Activated T-cell treated with anti-CD3 and anti-CD28 coated beads, Interleukin-2, amount 50 U/mL, for 1 hour (primary cell): ENCODE data around the gene NKAIN2.

Experiments used
- DNase-seq: peaks from one replicate; pipeline ENCODE4 v3.0.0-alpha.2; 2020

The NKAIN2 gene

GRCh38 chr6:124040655-124041054, 237.0 kb downstream of the NKAIN2 start:
- no peak for DNase-seq

GRCh38 chr6:124052120-124052519, 248.5 kb downstream of the NKAIN2 start:
- no peak for DNase-seq

DNA sequence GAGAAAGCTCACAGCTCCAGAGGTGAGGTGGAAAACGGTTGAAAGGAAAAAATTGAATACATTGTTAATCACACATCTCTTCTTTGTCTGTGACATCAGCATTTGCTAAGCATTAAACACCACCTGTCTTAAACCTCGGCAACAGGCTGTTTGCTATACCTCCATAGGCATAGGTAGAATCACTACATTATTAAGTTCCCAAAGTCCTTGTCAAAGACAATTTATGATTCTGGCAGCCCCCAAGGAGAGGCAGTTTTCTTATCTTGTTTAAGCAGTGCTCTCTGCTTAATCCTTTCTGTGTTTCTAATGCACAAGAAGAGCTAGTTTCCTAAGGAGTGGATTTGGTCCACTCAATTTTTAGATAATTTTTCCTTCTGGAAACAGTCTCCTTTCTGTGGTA, 249.7 kb downstream of the NKAIN2 start:
- DNase-seq: no peak

DNA sequence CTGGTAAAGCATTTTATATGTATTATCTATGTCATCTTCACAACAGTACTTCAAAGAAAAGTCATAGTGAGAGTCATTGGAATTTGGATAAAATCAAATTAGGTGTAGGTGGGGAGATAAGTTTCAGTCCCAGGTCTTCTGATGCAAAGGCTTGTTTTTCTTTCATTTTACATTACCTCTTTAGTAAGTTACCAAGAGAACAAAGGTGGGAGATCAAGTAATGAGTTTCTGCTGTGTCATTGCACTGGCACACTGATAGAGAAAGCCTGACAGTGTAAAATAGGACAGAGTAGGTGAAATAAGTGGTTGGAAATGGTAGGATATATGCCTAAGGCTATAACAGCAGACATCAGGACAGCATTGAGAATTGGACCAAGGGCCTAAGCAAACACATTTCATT, 250.4 kb downstream of the NKAIN2 start:
- no peak for DNase-seq

DNA sequence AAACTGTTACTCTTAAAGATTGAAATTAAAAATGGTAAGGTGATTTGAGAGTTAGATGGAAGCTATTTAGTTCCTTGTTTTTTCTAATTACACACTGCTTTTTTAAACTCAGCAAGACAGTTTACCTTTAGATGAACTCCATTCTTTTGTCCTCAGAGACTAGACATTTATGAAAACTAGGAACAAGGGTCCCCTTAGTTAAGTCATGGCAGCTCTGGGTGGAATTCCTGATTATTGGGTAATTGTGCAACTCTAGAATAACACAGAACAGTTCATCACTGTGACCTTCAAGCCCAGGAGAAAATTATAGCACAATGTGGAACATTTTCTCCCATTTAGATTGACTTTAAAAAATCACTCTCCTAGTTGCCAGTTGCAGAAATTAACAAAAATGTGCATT, 251.7 kb downstream of the NKAIN2 start:
- no peak for DNase-seq

DNA sequence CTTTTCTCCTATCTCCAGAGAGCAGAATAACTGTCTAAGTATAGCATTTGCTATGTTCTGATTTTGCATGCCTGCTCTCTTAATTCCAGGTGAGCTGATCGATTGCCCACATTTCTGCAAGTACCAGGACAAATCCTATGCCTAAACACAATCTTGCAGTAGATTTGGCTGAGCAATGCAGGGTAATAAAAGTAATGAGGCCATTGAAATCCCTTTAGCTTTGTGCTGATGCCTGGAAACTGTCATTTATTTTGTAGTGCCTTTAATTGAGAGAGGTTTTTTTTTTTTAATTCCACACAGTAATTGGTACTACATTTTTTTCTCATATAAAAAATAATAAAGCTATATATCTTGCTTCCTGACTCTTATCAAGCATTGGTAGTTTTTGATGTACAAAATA, 252.3 kb downstream of the NKAIN2 start:
- DNase-seq: no peak

DNA sequence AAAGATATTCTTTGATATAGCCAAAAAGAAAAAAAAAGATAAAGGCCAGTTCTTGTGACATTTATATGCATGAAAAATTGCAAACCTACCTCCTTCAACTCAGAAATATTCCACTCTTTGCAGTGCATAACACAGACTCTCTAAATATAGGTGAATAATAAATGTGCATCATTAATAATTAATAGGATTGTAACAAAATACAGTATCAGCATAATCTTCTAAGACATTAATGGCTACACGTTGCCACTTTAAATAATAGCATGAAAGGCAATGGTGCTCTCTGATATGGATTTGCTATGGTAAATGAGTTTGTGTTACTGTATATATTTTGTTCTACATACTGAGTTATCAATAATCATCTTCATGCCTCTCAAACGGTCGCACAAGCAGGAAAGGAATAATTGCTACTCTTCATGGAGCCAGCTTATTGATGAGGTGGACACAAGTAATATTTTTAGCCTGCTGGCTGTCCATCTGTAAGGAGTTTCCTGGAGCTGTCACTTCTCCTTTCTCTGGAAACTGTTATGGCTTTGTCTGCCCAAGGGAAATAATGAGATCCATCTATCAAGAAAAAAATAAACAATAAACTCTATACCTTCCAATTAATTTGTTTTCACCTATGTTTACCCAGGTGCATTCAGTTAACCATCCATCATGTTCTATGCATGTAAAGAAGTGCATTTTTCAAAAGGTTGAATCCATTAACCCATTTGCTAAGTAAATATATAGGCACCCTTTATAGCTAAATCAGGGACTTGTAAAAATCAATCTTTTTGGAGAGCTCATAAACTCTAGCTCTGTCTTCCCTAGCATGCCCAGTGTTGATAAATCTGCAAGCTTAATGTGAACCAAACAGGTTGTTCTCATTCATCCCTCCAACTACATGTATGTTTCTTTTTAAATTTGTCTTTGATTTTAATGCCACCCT, 253.0 kb downstream of the NKAIN2 start:
- DNase-seq: no peak

DNA sequence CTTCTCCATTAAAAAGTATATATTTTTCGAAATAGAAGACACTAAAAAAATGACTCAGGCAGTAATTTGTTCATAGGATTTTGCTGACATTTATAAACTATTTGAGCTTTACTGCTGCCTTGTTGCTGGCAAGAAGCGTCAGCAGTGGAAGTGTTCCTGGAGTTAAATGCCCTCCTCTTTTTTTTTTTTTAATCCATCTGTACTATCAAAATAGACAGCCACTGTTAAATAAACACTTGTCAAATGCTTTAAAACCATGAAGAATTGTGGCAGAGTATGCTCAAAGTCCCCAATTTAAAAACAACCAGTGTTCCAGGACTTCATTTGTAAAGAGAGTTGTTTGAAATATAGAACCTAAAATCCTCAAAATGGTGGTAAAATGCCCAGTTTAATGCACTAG, 253.8 kb downstream of the NKAIN2 start:
- no peak for DNase-seq

GRCh38 chr6:124064317-124065113, 260.9 kb downstream of the NKAIN2 start:
- no peak for DNase-seq

- DNase-seq: no peak
Measured at GRCh38 chr6:124066269-124066668, 262.6 kb downstream of the NKAIN2 start.

DNA sequence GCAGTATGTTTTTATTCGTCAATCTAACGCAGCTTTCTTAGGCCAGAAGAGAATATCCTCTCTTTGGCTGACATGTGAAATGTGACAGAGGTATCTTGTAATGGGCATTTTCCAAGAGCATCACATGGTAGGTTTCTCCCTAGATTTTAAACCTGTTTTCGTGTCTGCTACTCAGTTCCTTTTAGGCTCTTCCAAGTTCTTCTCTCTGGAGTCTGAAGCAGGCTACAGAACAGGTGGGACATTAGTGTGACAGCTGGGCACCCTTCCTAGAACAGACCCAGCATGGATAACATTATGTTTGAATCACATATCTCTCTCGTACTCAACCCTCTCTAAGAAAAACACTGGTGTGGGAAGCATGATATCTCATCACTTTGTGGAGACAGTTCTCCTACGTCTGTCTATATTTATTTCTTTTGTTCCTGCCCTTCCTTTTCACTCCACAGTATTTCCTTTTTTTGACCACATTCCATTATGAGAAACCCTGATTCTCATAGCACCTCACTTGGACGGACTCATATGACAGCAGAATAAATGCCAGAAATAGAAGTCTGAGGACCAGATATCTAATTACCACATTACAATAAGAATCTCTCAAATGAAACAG, 263.4 kb downstream of the NKAIN2 start:
- DNase-seq: no peak

GRCh38 chr6:124069230-124069950, 265.7 kb downstream of the NKAIN2 start:
- DNase-seq: no peak

DNA sequence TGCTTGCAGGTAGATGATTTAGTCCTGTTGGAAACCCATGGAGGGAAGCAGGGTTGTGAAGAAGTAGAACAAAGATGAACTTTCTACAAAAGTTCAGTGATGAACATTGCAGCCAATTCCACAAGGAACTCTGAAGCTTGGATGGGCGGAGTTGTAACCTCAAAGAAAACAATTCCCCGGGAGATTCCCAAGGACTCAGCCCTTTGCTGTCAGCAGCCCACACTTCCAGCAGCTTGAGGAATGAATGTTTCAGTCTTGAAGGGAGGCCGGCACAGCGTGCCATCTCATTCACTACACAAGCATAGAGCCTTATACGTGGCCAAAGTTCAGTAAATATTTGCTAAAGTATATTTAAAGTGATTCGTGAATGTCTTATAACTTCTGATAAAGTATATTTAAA, 269.4 kb downstream of the NKAIN2 start:
- DNase-seq: no peak

DNA sequence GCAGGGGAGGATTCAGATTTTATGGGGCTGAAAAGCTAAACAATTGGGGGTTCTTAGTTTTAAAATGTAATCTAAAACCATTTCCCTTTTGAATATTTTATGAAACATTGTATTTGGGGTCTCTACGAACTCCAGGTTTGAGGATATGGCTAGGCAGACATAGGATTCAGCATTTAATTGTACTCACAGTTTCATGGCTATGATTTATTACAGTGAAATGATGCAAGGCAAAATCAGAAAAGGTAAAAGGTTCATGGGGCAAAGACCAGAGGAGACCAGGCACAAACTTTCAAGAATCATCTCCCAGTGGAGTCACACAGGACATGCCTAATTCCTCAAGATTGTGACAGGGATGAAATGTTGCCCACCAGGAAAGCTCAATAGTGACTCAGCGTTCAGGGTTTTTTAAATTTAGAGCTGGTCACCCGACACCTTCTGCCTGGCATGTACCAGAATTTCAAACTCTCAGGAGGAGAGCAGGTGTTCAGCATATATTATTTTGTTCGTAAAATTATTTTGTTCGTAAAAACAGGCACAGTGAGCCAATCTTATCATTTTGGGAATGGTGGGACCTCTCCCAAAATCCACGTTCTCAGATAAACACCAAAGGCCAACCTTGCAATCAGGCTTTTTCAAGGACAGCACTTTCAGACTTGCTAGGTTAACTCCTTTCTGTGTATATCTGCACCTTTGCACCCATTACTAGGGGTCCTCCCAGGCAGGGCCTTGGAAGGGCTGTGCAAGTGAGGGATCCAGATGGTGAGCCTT, 270.3 kb downstream of the NKAIN2 start:
- DNase-seq: no peak

GRCh38 chr6:124074606-124075005, 270.9 kb downstream of the NKAIN2 start:
- DNase-seq: no peak

GRCh38 chr6:124076336-124077048, 272.8 kb downstream of the NKAIN2 start:
- DNase-seq: no peak

- DNase-seq: no peak
Measured at GRCh38 chr6:124078169-124078568, 274.5 kb downstream of the NKAIN2 start.

DNA sequence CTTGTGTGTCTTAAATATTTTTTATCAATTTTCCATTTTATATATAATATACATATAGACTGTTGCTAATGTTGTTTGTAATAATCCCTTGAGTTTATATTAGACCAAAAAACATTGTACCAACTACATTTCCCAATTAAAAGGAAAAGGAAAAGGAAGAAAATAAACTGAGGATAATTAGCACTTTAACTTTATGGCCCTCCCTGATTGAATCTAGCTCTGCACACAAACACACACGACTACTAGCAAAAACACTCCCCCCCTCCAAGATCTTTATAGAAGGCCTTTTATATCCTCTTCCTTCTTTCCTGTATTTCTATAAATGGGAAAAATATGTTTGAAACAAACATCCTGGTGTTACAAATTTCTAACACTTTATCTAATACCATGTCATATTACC, 276.8 kb downstream of the NKAIN2 start:
- no peak for DNase-seq

DNA sequence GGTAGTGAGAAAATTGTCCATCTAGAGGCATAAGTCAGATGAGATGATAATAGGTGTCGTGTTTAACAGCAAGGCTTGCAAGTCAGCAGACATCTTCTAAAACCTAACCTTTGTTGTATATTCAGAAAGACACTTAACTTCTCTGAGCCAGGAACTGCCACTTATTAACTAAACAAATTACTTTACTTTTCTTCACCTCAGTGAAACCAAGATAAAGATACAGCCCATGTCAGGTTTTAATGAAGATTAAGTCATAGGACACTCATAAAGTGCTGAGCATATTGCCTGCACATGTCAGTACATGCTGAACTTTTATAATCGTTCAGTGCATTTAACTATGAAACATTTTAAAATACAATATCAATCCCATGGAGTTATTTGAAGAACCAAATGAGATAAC, 286.8 kb downstream of the NKAIN2 start:
- DNase-seq: no peak

- no peak for DNase-seq
Measured at GRCh38 chr6:124099520-124099919, 295.9 kb downstream of the NKAIN2 start.

DNA sequence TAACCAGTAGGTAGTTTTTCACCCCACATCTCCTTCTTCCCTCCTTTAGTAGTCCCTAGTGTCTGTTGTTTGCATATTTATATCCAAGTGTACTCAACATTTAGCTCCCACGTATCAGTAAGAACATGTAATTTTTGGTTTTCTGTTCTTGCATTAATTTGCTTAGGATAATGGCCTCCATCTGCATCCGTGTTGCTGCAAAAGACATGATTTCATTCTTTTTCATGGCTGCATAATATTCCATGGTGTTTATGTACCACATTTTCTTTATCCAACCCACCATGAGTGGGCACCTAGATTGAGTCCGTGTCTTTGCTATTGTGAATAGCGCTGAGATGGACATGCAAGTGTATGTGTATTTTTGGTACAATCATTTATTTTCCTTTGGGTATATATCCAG, 306.8 kb downstream of the NKAIN2 start:
- DNase-seq: no peak

- no peak for DNase-seq
Measured at GRCh38 chr6:124119596-124119995, 315.9 kb downstream of the NKAIN2 start.
